ENCODE measurements around the gene FABP3.

- TF ChIP-seq CTCF (IDR thresholded peaks at IDR 0.05) (peak in 2 of 6 experiments; percentile 8 to 21), POLR2A (IDR thresholded peaks at IDR 0.05) (peak in 1 of 2 donors; percentile 64)
Measured at GRCh38 chr1:31364561-31365250, 8.2 kb downstream of the FABP3 start.
